GM21360 (cell line): ENCODE data around the gene CSRP1.

Experiments
- ATAC-seq: cut with Tn5 transposase; IDR thresholded peaks from one replicate; pipeline ENCODE4 v1.9.1; 2021; ENCODE audit warnings: mild to moderate bottlenecking, moderate library complexity; ENCODE audit not compliant: unreplicated experiment

CSRP1 gene

DNA sequence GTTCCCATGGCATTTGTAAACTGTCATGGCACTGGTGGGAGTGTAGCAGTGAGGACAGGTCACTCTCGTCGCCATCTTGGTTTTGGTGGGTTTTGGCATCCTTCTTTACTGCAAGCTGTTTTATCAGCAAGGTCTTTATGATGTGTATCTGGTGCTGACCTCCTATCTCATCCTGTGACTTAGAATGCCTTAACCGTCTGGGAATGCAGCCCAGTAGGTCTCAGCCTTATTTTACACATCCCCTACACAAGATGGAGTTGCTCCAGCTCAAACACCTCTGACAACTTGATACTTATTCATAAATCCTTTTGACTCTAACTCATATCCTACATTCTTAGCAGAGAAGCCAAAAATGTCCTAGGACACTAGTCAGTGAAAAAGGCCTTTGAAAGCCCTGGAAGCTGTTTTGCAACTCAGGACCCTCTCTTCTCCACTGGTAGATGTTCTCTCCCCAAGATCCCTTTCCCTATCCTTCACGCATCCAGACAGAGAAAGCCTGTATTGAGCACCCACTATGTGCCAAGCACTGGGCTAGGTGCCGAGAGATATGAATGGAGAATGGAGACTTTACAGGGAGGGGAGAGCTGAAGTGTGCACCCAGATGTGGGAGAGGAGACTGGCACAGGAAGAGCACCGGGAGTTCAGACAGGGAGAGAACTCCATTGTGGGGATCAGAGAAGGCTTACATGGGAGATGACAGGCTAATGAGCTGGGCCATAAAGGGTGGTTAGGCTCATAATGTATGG is 6.7 kb upstream of the CSRP1 start:
- ATAC-seq: no peak

DNA sequence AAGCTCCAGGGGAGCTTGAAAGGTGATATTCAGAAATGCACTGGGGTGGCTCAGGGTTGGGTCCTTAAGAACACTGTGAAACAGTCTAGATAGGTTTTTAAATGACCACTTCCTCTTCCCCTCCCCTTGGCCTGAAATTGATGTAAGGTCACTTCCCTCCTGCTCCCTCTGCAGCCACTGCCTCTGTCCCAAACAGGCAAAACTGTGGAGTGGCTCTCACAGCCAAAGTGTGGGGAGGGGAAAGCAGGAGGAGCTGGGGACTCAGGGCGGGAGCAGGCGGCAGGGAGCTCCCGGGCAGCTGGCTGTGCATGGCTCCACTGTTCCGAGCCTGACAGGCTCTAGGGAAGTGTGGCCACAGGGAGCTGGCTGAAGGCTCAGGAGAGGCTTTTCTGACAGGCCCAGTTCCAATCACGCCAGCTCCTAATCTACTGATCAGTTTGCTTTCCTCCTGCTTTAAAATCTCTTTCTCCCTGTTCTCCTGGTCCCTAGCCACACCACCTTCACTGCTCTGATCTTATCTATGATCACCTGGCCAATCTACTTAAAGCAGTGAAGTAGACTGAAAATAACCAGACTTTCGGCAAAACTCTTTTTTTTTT is 5.1 kb upstream of the CSRP1 start:
- ATAC-seq: no peak

DNA sequence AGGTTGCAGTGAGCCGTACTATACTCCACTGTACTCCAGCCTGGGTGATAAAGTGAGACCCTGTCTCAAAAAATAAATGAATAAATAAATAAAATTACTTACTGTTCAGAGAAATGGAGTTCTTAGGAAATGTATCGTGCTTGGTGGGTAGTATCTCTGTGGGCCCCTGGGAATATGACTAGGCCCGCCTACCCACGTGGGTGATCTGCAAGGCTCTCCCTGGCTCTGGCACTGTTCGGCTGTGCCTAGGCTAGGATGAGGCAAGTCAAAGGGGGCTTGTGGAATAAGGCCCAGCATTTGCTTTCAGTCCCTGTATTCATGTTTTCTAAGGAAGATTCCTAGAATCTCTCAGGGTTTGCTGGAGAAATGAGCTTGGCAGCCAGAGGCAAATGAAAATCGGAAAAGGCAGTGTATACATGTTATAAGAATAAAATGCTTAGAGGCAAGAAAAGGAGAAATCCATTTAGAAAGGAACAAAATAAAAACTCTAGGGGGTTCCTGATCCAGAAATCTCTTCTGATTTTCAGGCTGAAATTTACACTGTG is 4.5 kb upstream of the CSRP1 start:
- no peak for ATAC-seq

DNA sequence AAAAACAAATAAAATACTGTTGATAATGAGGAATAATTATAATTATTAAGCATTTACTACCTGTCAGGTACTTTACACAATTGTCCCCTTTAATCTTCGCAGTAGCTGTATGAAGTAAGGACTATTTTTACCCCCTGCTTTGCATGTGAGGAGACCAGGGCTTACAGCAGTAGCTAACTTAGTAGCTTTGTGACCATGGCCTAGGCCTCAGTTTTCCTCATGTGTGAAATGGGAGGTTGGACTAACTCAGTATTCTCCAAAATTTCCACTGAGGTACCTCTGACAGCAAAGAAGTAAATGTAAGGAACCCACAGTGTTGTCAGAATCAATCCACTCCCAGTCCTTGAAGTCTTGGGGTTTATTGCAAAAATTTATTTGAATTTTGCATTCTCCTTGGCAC is 3.8 kb upstream of the CSRP1 start:
- no peak for ATAC-seq

- ATAC-seq: no peak
These were observed 2.9 kb upstream of the CSRP1 start for GRCh38 chr1:201509601-201510374.

- no peak for ATAC-seq
These were observed 1.9 kb upstream of the CSRP1 start for GRCh38 chr1:201508809-201509208.

- no peak for ATAC-seq
These were observed 395 bp upstream of the CSRP1 start for GRCh38 chr1:201507360-201507675.

DNA sequence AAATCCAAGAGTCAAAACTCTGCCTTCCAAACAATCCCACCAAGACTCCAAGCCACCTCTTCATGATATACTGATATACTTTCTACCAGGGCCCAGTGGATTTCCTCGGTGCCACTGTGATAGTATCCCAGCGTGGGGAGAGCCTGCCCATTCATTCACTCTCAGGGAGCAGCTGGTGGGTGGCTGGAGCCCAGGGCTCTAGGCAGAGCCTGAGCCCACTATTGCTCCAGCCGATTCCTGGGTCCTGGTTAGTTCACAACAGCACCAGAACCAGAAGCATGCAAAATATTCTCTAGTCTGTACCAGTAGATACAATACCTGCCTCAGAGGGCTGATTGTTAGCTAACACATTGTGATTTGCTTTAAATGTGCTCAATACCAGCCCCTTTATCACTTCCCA is 831 bp downstream of the CSRP1 start:
- ATAC-seq: no peak

DNA sequence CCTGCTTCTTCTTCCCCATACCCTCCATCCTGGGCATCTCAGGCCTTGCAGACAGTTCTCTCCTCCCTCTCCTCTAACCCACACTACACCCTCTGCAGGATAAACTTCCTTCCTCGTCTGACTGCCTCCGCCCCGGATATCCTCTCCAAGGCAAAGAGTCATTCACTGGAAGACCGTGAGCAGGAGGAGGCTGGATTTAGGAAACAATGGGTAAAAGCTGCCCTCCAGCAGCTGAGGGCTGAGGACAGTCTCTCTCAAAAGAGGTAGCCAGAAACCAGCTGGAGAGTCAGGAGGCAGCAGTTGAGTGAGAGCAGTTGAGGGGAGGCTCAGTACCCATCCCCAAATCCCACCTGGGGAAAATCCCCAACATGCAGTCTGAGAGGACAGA is 1.4 kb downstream of the CSRP1 start:
- no peak for ATAC-seq

DNA sequence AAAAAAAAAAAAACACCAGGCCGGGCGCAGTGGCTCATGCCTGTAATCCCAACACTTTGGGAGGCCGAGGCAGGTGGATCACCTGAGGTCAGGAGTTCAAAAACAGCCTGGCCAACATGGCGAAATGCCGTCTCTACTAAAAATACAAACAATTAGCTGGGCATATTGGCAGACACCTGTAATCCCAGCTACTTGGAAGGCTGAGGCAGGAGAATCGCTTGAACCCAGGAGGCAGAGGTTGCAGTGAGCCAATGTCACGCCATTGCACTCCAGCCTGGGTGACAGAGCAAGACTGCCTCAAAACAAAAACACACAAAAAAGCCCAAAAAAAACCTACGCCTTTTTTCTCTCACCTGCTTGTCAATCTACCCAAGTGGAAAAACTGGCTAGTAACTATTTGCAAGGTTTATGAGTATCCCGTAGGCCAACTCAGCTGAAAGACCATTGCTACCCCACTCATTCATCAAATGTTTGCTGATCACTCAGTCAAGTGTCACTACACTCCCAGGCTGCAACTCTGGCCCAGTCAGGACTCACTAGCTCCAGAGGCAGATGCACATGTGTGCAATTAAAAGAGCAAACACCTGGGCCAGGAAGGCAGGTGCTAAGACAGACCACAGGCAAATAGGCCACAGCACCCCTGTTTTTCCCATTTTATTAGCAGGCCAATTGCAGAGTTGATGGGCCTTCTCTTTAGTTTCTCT is 2.0 kb downstream of the CSRP1 start:
- ATAC-seq: no peak

DNA sequence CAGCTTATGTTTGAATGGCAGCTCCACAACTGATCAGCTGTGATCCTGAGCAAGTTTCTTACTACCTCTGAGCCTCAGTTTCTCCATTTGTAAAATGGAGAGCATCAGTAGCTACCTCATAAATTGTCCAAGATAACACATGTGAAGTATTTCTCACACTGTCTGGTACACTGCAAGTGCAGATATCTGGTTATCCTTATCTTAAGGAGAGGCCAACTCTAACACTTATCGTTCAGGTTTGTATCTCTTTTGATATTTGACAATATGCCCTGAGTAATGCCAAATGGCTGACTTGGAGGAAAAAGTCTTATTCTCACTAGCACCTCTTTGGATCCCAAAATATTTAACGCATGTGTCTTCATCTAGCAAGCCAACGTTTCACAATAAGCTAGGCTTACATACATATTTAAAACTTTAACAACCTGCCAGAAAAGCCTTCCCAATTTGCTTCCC is 2.7 kb downstream of the CSRP1 start:
- no peak for ATAC-seq

GRCh38 chr1:201503397-201504176 is 3.3 kb downstream of the CSRP1 start:
- ATAC-seq: no peak

DNA sequence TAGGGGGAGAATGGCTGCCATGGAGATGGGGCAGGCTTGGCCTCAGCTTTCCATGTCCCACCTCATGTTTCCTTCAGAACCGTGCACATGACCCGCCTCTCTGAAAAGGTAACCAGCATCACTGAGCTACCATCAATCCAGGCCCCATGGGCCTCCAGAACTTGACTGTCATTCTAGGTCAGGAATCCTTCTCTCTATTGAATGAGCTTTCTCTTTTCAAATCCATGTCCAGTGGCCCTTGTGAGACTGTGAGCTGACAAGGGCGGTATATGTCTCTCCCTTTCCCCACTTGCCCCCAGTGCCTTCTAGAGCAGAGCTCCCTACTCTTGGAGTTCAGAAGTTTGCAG is 4.4 kb downstream of the CSRP1 start:
- ATAC-seq: no peak

DNA sequence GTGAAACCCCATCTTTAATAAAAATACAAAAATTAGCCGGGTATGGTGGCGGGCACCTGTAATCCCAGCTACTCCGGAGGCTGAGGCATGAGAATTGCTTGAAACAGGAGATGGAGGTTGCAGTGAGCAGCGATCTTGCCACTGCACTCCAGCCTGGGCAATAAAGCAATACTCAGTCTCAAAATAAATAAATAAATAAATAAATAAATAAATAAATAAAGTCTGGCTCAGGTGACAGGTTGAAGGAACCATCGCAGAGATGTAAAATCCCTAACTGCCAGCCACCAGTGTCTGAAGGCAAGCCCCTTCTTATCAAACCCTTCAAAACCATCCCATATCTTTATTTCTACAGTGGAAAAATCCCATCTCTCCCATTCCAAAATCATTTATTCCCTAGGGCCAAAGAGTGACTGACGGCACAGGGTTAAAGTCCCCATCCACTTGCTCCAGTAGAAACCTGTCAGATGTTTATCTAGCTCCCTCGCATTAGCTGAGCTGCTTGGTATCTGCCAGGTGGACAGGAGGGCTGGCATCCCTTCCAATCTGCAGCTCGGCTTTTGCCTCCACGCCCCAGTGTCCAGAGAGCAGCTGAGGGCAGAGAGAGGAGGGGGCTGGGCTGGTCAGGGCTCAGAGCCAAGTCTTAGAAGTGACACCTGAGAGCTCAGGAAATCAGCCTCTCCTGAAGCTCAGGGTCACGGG is 5.0 kb downstream of the CSRP1 start:
- ATAC-seq: no peak

GRCh38 chr1:201501144-201501543 is 5.8 kb downstream of the CSRP1 start:
- no peak for ATAC-seq

- no peak for ATAC-seq
These were observed 6.2 kb downstream of the CSRP1 start for GRCh38 chr1:201500670-201501120.

- ATAC-seq: no peak
These were observed 6.9 kb downstream of the CSRP1 start for GRCh38 chr1:201499795-201500669.

GRCh38 chr1:201499191-201499590 is 7.7 kb downstream of the CSRP1 start:
- no peak for ATAC-seq

GRCh38 chr1:201498621-201499020 is 8.3 kb downstream of the CSRP1 start:
- ATAC-seq: no peak
